COR-L47 (cell line): ENCODE measurements around the gene MYO1A.

Experiments used
- DNase-seq: peaks from one replicate; lab custom pipeline; 2025; lab: John Stamatoyannopoulos, UW

The MYO1A gene

GRCh38 chr12:57049890-57050289 lies at the start of gene MYO1A:
Gene MYO1A (minus strand): TSS chr12:57050129. CDS start chr12:57048323, 1,806 bp downstream.
- no peak for DNase-seq

- no peak for DNase-seq
Observed at GRCh38 chr12:57099047-57099714, 49.3 kb upstream of the MYO1A start.

GRCh38 chr12:57098546-57098945 lies 48.6 kb upstream of the MYO1A start:
- no peak for DNase-seq

GRCh38 chr12:57097554-57097835 lies 47.6 kb upstream of the MYO1A start:
- no peak for DNase-seq

GRCh38 chr12:57096748-57097553 lies 47.0 kb upstream of the MYO1A start:
- DNase-seq, result no peak

GRCh38 chr12:57096099-57096572 lies 46.2 kb upstream of the MYO1A start:
- DNase-seq, result no peak

- DNase-seq, result no peak
Observed at GRCh38 chr12:57095440-57095839, 45.5 kb upstream of the MYO1A start.

- no peak for DNase-seq
Observed at GRCh38 chr12:57094208-57095160, 44.6 kb upstream of the MYO1A start.

GRCh38 chr12:57093415-57094207 lies 43.7 kb upstream of the MYO1A start:
- DNase-seq, result no peak

- DNase-seq, result no peak
Observed at GRCh38 chr12:57092876-57093414, 43.0 kb upstream of the MYO1A start.

GRCh38 chr12:57092529-57092862 lies 42.6 kb upstream of the MYO1A start:
- no peak for DNase-seq

GRCh38 chr12:57091638-57092528 lies 42.0 kb upstream of the MYO1A start:
- no peak for DNase-seq

GRCh38 chr12:57090924-57091637 lies 41.2 kb upstream of the MYO1A start:
- no peak for DNase-seq

- DNase-seq, result no peak
Observed at GRCh38 chr12:57090490-57090889, 40.6 kb upstream of the MYO1A start.

- DNase-seq, result no peak
Observed at GRCh38 chr12:57089271-57090245, 39.6 kb upstream of the MYO1A start.

GRCh38 chr12:57088354-57089270 lies 38.7 kb upstream of the MYO1A start, which contains the start of gene NAB2:
Gene NAB2 (plus strand): TSS chr12:57089114. CDS start chr12:57089272, 158 bp downstream.
- peak; percentile 86 for DNase-seq

- DNase-seq, result peak; percentile 30
Observed at GRCh38 chr12:57087691-57088353, 37.9 kb upstream of the MYO1A start.
